Stimulated activated CD8-positive, alpha-beta memory T cell treated with anti-CD3 and anti-CD28 coated beads, Interleukin-7, amount 100 ng/mL, for 1 hour (primary cell): ENCODE measurements around the gene DTX1.
"Not testable (repeated sequence)": the region's sequence is repeated elsewhere in the genome, so short reads cannot be mapped to it uniquely, and the experiment has no call there.

Experiments
- DNase-seq, 2 donors: peaks; one replicate each; pipeline ENCODE4 v3.0.0-alpha.2; 2020; ENCODE audit warnings: low read depth in 2 of 2

DTX1 gene

DNA sequence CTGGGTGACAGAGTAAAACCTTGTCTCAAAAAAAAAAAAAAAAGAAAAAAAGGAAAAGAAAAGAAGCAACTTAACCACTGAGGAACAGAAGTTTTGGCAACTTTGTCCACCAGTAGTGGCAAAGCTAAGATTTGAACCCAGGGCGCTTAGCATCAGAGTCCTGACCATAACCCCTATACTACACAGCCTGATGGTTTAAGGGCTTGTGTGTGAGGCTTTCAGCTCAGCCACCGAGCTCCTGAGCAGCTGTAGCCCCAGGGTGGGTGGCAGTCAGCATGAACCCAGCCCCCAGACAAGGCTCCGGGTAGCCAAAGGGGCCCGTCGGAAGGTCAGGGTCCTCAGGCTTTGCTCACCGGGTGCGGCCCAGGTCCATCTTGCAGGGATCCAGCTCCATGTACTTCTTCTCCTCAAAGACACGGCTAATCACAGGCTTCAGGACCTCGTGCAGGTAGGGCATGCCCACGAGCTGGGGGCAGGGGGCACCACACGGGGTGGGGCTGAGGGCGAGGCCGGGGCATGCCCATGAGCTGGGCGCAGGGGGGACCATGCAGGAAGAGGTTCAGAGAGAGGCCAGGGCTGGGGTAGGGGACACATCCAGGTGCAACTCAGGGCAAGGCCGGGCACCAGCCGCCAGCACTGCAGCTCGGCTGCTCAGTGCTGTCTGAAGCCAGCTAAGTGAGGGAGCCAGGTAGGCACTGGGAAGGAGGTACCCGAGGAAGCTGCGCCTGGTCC is 58.1 kb downstream of the DTX1 start:
- DNase-seq: no peak

DNA sequence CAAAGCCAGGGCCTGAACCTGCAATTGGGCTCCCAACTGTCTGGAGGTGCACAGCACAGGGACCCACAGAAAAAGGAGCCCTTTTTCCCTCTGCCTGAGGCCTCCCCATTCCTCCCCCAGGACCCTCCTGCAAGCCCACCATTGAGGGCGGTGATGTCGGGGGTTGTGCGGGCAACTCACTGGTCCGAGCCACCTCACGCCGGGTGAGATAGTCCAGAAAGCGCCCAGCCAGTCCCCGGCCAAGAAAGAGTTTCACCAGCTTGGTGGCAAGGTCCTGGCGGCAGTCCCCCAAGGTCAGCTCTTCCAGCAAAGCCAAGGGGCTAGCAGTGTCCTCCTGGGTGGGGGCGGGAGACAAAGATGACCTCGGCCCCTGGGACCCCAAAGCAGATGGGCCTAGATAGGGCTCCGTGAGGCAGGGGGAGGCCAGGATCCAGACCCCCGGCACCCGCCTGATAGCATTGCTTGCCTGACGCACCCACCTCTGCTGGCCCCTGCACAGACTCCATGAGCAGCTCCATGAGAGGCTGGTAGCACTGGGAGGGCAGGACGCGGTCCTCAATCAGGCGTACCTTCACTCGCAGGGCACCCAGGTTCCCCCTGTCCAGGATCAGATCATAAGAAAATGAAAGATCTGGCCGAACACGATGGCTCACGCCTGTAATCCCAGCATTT is 59.1 kb downstream of the DTX1 start:
- DNase-seq: no peak

DNA sequence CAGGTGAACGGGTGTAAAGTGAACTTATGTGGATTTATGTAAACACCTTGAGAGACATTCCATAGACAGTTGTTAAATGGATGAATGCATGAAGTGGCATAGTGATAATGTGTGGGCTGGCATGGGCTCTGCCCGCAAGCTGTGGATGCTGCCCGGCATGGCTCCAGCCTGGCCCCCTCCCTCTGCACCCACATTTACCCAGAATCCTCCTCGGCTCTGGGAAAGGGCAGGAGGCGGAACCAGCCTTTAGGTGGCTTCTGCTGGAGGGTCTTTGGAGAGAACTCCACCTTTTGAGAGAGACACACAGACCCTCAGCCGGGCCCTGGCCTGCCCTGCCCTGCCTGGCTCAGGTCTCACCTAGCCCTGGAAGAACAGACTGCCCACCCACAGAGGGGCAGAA is 60.3 kb downstream of the DTX1 start:
- no peak for DNase-seq

DNA sequence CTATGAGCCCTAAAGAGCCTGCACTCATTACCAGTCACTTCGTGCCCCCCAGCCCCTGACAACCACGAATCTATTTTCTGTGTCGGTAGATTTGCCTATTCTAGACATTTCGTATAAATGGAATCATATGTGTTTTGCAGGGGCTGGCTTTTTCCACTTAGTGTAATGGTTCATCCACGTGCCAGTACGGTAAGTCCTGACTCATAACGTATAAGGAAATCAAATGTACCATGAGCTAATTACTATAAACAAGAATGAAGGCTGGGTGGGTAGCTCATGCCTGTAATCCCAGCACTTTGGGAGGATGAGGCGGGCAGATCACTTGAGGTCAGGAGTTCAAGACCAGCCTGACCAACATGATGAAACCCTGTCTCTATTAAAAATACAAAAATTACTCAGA is 61.2 kb downstream of the DTX1 start:
- not testable (repeated sequence) for DNase-seq

DNA sequence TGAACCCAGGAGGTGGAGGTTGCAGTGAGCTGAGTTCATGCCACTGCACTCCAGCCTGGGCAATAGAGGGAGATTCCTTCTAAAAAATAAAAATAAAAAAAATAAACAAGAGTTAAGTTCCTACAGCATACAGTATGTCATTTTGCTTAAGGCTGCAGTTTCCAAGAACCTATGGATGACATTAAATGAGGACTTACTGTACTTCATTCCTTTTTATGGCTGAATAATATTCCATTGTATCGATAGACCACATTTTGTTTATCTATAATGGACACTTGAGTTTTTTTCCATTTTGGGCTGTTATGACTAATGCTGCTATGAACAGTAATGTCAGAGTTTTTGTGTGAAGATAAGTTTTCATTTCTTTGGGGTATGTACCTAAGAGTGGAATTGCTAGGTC is 61.6 kb downstream of the DTX1 start:
- no peak for DNase-seq

DNA sequence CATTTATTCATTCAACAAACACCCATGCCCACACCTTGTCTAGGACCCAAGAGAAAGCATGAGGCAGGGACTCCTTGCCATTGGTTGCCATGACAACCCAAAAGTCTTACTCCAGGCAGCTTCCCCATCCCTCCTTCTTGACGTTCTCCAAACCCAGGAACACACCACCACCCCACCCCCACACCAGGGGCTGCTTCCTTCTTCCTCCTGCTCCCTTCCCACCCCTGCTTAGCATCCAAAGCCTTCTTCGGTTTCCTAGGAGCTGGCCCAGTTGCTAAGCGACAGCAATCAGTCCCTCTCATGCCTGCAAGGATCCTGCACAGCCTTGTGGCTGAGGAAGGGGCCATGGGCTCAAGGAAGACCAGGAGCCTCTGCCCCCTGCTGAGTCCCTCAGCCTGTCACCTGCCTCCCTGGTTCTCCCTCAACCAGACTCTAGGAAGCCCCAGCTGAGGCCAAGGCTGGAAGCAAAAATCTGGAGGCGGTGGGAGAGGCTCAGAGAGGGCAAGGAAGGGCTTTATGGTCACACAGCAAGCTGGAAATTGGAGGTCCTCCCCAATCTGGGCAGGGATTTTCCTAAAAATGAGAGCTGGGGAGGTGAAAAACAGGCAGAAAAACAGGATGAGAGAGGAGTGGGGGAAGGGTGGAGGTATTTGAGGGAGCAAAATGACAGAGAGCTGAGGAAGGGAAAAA is 63.6 kb downstream of the DTX1 start:
- no peak for DNase-seq

DNA sequence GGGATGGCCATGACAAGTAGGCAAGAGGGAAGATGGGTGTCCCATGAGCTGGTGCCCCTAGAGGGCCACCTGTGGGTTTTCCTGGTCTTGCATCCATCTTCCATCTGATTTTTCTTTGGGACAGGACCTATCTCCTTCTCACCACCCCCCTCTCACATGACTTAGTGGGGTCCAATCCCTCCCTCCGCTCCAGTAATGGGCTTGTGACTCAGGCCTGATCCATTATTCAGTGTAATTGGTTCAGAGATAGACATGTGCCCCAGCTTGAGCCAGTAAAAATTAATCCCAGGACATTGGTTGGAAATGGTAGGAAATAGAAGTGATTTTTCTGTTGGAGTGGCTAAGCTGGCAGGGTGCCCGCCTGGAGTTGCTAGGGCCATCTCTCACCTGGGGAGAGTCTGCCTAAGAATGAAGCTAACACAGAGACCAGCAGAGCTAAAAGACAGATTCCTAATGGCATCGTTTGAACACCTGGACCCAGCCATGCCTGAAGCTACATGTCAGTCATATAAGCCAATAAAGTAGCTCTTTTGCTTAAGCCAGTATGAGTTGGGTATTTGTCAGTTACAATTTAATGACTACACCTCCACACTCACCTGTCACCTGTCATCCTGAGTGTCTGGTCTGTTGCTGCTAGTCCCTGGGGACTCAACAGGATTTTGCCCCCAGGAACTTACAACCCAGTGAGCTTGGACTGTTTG is 64.3 kb downstream of the DTX1 start:
- DNase-seq: no peak

DNA sequence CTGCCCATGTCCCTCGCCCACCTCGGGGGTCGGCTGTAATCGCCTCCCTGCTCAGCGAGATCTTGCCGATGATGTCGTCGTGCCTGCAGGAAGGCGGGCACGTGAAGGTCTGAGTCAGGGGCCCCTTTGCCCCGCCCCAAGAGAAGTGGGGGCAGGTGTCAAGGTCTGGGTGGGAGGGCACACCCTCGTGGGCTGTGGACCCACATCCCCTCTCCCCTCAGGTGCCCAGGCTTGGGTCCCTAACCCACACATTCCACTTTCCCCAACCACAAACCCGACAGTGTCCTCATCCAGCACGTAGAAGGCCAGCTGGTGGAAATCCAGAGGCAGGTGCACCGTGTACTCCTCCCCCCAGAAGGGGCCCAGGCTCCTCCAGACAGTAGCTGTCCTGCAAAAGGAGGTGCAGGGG is 71.3 kb downstream of the DTX1 start:
- DNase-seq: no peak

DNA sequence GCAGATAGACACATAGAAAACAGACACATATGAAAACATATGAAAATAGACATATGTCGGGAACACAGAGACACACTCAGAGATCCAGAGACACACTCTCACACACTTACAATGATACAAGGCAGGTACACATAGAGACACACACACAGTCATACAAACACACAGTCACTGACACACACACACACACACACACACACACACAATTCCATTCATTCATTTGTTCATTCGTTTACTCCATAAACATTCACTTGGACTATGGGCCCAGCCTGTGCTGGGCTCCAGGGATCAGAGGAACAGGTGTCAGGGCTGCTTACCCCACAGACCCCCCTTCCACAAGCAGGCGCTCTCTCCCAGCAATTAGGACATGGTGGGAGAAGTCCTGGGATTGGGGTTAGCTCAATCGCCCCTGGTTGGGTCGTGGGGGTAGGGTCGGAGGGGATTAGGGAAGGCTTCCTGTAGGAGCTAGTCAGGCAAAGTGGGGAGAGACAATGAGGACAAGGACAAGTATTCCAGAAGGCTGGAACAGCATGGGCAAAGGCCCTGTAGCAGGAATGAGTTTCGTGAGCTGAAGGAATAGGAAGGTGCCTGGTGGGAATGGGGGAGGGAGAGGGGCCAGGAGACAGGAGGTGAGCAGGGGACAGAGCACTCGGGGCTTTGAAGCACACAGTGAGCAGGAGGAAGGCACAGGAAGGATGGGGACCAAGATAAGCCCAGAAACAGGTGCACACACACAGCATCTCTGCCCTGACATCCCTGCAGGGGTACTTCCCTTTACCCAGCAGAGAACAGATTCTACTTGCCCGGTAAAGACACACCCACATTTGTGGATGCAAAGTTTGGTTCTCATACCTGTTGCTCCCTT is 72.5 kb downstream of the DTX1 start:
- DNase-seq: no peak

DNA sequence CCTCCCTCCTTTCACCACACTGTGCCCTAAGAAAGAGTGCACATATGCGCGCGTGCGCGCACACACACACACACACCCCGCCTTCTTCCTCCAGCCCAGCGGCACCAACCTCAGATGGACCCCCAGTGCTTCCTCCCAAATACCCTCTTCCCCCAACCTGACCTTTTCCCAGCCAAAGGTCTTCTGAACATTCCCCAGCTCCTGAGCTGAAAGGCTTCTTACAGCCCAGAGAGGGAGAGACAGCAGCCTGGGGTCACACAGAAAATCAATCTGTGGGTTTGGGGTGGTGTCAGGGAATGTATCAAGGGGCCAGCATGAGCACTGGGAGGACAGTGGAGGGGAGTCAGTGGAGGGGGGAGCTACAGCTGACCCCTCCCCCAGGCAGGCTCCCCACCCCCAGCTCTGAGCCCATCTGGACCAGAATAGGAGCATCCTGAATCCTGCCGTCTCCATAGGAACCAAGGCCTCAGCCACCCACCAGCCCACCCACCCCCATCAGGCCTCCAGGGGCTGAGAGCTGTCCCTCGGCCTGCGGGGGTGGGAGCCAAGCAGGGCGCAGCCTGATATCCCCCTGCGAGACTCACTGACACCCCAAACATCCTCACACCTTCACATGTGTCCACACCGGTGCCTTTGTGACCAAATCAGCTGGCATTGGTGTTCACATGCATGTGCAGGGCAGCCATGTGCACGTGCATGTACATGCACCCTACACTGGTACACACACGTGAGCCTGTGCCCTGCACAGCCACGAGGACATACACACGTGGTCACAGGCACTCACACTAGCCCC is 73.3 kb downstream of the DTX1 start:
- no peak for DNase-seq

DNA sequence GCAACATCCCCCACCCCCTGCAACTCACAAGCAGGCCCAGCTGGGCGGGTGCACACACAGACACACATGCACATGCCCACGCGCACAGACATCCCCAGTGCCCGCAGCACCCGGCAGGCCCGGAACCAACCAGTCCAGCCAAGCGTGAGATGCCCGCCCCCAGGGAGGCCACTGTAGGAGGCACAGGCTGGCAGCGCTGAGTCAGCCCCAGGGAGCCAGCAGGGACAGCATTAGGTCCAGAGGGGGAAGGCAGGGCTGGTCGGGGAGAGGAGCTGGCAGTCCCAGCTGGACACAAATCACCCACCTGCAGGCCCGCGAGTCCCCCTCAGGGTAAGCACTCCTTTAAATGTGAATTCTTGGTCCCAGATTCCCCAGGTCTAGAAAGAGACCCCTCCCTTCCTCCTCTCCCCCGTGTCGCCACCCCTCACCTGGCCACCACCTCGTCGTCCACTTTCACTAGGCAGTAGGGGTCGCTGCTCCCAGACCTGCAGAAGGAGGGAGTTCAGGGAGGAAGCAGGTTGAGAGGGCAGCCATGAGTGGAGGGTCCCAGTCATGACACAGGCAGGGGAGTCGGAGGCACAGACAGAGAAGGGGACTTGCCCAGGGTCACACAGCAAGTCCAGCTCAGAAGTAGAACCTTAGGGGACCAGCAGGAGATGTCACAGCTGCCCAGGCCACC is 74.1 kb downstream of the DTX1 start:
- DNase-seq: no peak

DNA sequence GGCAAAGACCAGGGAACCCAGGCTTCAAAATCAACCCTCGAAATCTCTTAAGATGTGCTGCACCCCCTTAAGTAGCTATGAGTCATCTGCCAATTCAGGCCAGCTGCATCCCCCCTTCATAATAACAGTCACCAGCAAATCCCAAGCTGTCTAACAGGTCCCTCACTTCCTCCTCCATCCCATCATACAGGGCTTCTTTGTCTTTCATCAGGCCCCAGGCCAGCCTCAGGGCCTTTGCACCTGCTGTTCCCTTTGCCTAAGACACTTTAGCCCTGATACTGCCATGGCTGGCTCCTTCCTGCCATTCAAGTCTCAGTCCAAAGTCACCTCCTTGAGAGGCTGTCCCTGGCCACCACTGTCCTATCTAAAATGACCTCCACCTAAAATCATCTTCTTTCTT is 75.0 kb downstream of the DTX1 start:
- DNase-seq: no peak

DNA sequence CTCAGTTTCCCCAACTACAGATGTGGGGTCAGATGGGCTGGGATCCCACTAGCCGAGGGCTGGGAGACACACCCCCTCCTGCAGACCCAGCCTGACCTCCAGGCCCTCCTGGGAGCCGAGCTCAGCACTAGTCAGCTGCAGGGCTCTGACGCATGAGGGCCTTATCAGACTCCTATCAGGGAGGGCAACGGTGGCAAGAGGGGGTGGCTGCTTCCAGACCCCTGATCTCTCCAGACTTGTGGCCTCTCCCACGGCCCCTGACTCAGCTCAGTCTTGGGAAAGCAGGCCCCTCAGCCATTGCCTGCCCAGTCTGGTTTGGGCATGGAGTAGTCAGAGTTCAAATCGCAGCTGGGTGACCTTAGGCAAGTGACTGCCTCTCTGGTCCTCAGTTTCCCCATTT is 76.5 kb downstream of the DTX1 start:
- DNase-seq: no peak

DNA sequence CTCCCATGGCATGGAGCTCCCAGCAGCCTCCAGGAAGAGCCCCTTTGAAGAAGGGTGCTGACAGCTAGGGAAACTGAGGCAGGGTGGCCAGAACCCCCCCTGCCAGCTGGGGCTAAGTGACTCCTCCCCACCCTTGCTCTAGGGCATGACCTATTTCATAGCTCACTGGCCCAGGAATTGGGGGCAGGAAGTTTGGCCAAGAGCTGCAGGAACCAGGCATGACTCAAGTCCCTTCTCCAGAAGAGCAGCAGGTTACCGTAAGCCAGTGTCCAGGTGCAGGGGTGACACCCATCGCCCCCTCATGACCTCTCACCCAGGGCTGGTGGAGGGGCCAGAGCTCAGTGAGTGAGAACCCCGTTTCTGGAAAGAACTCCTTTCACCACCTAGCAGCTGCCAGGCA is 77.1 kb downstream of the DTX1 start:
- DNase-seq: no peak

DNA sequence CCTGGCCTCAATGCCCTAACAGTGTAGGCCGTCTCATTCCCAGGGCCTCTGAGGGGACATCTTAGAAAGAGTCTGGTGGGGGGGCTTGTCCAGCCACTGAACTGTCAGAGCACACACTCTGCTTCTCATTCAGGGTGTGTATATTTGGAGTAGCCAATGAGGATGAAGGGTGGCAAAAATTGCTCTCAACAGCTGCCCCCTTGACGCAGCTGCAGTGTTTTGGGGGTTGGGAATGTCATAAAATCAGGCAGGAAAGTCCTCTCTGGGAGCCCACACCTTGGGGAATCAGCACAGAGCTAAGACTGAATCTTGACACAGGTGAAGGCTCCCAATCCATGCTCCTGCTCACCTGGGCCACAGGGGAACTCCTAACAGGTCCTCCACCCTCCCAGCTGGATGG is 77.5 kb downstream of the DTX1 start:
- DNase-seq: no peak

DNA sequence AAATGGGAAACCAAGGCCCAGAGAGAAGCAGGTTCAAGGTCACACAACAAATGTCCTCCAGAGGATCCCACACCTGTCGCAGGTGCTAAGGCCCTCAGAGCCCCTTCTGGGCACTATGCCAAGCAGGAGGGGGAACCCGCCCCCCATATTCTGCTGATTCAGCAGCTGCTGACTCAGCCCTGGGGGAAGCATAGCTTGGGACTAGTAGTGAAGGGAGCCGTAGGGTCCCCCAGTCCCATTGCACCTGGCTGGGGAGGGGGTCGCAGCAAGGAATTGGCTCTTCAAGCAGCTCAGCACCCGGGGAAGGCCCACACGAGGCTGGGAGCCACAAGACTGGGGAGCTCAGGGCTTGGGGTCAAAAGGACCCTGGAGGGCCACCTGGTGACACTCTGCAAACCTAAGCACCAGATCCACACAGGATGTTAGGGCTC is 78.0 kb downstream of the DTX1 start:
- DNase-seq: no peak

DNA sequence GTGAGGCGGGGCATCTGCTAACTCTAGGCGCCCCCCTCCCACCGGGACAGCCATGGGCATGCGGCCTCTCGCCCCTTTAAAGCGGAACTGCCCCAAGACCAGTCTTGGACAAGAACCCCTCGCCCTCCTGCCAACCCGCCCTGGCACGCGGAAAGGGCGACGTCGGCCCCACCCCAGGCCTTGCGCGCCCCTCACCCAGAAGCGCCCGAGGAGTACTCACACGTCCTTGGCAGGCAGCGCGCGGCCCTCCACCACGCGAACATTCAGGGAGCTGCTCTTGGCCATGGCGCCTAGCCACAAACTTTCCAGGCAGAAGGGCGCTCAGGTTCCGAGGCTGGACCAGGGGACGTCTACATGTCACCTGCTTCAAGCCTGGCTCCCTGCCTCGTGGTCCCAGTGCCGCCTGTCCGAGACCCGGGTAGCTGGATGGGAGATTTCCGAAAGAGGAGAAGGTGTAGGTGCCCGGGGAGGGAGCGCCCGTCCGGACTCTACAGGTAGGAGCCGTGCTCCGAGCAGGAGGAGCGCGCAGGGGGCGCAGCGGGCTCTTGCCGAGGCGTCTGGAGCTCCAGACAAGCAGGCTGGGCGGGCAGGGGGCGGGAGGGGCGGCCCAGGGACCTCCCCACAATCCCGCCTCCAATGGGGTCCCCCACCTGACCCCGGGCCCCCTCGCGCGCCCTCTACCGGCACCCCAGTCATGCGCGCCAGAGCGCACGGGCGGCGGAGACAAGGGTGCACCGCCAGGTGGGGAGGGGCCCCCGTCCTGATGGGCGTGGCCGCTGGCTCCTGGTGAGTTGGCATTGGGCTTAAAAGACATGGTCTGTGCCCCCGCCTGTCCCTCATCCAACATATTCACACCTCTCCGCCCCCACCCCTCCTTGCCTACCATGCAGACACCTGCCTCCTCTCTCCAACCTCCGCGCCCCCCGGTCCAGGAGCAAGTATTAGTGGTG is 78.9 kb downstream of the DTX1 start, which contains the start of gene RASAL1:
Gene RASAL1, minus strand, starts transcription at position 584 of the 950 bp plus-strand sequence. Its CDS starts 299 bp downstream, at position 285.
- DNase-seq: peak; percentile 17 to 33

DNA sequence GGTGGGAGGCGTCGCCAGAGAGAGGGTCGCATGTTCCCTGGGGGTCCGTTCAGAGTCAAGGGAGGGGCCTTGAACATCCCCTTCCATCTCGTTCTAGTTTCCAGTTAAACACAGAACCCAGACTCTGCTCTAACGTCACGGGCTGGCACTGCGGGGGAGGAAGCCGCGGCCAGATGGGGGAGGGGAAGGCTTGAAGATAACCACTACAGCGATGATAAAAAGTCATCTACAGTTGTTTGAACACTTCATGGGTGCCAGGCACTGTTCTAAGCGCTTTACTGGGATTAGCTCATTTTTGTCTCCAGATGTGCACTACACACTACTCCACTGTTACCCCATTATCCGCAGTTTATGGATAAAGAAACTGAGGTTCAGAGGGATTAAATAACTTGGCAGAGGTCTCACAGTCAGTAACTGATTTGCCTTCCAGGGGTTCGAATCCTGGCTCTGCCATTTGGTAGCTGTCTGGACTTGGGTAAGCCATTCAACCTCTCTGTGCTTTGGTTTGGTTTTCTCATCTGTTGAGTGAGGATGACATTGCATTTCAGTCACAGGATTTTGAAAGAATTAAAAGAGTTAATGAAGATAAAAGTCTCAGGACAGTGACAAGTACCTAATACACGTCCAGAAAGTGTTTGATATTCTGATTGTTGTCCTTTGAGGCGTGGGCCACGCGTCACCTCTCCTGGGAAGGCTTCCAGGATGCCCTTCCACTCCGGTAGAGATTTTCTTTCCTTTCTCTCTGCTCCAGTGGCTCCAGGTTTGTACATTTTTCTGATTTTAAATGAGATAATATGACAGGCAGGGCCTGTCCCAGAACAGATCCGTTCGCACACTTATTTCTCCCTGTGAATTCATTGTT is 79.8 kb downstream of the DTX1 start:
- DNase-seq: no peak
